ENCODE data around the gene SLC25A26. TPM values are rescaled to one million over a fixed set of nuclear protein-coding genes. Genes with fewer than 3 reads are reported as not detected.
A peak's percentile ranks its signal among the peaks of the same experiment; 100 is the strongest.

SLC25A26 gene
- total RNA-seq, 2 donors from 2014 or later, result 32.3 to 38.4 TPM

DNA sequence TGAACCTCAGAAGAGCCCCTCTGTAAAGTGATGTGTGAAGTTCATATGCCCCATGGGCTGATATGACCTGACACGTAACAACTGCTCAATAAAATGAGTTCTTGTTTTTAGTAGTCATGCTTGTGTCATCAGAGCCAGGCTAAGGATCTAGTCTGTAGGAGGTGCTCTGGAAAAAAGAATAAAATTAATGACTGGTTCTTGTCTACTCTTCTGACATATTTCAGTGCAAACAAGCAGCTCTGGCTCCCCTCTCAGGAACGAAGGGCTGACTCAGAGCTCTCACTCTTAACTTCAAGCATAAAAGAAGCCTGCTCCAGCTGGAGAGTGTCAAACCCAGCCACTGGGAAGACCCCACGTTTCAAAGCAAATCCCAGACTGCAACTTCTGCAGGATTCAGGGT lies 203.0 kb downstream of the SLC25A26 start:
- Mint-ChIP-seq H3K27me3 (ENCODE audit: low read depth) (no peaks in the 10 kb centered on the region), H3K36me3 (ENCODE audit: insufficient read depth in 2 of 2) (peaks cover 29 to 33% of the 10 kb centered on the region in 2 donors), H3K4me3 (no peak overlapping the region), H3K4me1 (ENCODE audit: low read depth) (peaks cover 5% of the 10 kb centered on the region), H3K9me3 (peaks cover 11 to 12% of the 10 kb centered on the region in 2 donors), H3K27ac (no peak overlapping the region)
- DNase-seq (no peak), ATAC-seq (replicated peaks in 1 of 2) (peak; percentile 24 to 84)

DNA sequence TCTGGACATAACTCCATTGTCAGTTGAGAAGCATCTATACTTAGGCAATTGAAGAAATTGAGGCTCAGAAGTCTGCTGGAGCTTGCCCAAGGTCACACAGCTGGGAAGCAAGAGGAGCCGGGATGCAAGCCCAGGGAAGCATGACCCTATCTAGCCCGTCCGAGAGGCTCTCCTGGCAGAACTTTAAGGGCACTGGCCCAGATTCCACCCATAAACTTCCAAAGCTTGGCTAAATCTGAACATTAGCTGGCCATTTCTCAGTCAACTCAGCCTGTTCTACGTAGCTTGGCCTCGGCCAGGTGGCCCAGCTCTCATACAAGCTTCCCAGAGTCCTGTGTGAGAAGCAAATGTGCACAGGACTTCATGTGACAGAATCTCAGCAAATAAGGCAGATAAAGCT lies 204.2 kb downstream of the SLC25A26 start:
- H3K36me3 Mint-ChIP-seq (ENCODE audit: insufficient read depth in 2 of 2), result peaks cover 23 to 30% of the 10 kb centered on the region in 2 donors
- H3K27me3 Mint-ChIP-seq (ENCODE audit: low read depth), result no peaks in the 10 kb centered on the region
- H3K4me3 Mint-ChIP-seq, result no peak overlapping the region
- ATAC-seq (replicated peaks in 1 of 2), result no peak
- H3K4me1 Mint-ChIP-seq (ENCODE audit: low read depth), result peaks cover 5% of the 10 kb centered on the region
- DNase-seq, result no peak
- no peak overlapping the region for H3K27ac Mint-ChIP-seq
- H3K9me3 Mint-ChIP-seq, result peaks cover 11% of the 10 kb centered on the region in 2 donors

DNA sequence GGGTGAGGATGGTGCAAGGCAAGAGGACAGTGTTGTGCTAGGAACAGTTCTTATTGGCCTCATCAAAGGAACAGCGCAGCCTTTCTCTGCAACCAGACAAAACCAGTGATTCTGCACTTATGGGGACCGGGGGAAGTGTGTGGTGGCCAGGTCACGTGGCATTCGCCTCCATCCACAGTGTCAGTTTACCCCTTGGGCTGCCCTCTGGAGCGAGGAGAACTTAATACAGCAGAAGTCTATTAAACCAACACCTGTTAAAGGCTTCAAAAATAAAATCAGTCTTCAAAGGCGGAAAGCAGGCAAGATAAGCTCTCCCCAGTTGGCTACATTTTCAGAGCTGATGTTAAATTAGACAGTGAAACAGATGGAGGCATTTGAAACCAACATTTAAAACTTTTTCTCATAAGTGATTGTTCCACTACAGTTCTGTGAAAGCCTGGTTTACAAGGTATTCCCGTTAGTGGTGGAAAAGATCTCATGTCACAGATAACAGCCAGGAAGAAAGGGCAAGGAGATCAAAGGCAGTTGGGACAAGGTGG lies 204.8 kb downstream of the SLC25A26 start:
- ATAC-seq (replicated peaks in 1 of 2) (no peak), DNase-seq (no peak)
- peaks cover 5% of the 10 kb centered on the region for H3K4me1 Mint-ChIP-seq (ENCODE audit: low read depth)
- H3K27me3 Mint-ChIP-seq (ENCODE audit: low read depth), result no peaks in the 10 kb centered on the region
- peaks cover 6 to 8% of the 10 kb centered on the region in 2 donors for H3K9me3 Mint-ChIP-seq
- H3K4me3 Mint-ChIP-seq, result no peak overlapping the region
- no peak overlapping the region for H3K27ac Mint-ChIP-seq
- H3K36me3 Mint-ChIP-seq (ENCODE audit: insufficient read depth in 2 of 2), result peaks cover 16 to 24% of the 10 kb centered on the region in 2 donors

DNA sequence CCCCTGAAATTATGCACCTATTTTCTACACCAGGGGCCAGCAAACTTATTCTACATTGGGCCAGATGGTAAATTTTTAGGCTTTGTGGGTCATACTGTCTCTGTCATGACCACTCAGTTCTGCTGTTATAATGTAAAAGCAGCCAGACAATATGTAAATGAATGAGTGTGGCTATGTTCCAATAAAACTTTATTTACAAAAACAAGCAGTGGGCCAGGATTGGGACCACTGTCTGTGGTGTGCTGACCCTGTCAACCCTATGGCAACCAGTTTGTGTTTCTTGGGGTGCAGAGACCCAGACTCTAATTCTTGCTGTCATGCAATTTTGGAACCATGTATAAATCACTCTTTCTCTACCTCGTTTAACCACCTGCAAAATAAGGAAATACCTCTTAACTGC lies 205.3 kb downstream of the SLC25A26 start:
- no peak for DNase-seq
- no peak for ATAC-seq (replicated peaks in 1 of 2)
- no peaks in the 10 kb centered on the region for H3K27me3 Mint-ChIP-seq (ENCODE audit: low read depth)
- H3K27ac Mint-ChIP-seq, result peak overlapping the region; percentile 21
- H3K4me3 Mint-ChIP-seq, result no peak overlapping the region
- H3K36me3 Mint-ChIP-seq (ENCODE audit: insufficient read depth in 2 of 2), result peaks cover 13 to 21% of the 10 kb centered on the region in 2 donors
- H3K4me1 Mint-ChIP-seq (ENCODE audit: low read depth), result peaks cover 5% of the 10 kb centered on the region
- peaks cover 5 to 7% of the 10 kb centered on the region in 2 donors for H3K9me3 Mint-ChIP-seq

DNA sequence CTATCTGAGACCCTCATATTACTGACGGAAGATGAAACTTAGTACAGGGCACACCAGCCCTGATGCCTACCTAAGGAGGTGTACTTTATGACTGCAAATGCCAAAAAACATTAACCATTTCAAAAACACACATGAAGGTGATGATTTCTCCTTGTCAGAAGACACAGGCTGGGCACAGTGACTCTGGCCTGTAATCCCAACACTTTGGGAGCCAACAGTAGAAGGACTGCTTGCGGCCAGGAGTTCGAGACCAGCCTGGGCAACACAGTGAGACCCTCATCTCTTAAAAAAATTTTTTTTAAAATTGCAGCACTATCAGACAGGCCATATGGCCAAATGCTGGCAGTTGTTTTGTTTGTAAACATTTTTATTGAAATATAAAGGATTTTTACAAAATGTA lies 206.6 kb downstream of the SLC25A26 start:
- Mint-ChIP-seq H3K4me3 (no peak overlapping the region), H3K27me3 (ENCODE audit: low read depth) (no peaks in the 10 kb centered on the region), H3K27ac (no peak overlapping the region), H3K9me3 (peaks cover 2 to 4% of the 10 kb centered on the region in 2 donors), H3K36me3 (ENCODE audit: insufficient read depth in 2 of 2) (peaks cover 7 to 11% of the 10 kb centered on the region in 2 donors), H3K4me1 (ENCODE audit: low read depth) (peaks cover 5% of the 10 kb centered on the region)
- no peak for DNase-seq
- ATAC-seq (replicated peaks in 1 of 2), result no peak

DNA sequence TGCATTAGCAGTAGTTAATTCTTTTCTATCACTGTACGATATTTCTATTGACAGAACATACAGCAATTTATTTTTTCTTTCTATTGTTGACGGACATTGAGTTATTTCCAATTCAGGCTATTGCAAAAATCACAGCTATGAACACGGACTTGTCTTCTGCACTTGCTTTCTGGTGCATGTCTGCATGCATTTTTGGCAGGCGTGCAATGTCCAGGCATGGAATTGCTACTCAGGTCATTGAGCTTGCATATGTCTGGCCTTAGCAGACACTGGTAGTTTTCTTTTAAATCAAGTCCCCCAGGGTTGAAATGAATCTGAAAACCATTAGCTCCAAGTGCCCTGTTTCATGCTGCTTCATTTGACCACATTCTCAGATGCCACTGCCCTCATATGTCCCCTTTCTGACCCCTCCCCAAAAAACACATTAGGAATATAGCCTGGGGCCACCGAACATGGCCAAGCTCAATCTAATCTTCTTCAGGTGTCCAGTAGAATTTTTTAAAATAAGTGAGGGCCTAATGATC lies 207.2 kb downstream of the SLC25A26 start:
- ATAC-seq (replicated peaks in 1 of 2) (no peak), DNase-seq (no peak)
- Mint-ChIP-seq H3K27ac (peak overlapping the region; percentile 68), H3K4me1 (ENCODE audit: low read depth) (peaks cover 5% of the 10 kb centered on the region), H3K9me3 (no peaks in the 10 kb centered on the region), H3K4me3 (no peak overlapping the region), H3K27me3 (ENCODE audit: low read depth) (no peaks in the 10 kb centered on the region), H3K36me3 (ENCODE audit: insufficient read depth in 2 of 2) (peaks cover 3 to 4% of the 10 kb centered on the region in 2 donors)

Other genes starting within 250 kb of the SLC25A26 start
- under 1 TPM; 0.41 to 0.67 TPM for gene MAGI1, start 182.1 kb upstream of the SLC25A26 start, total RNA-seq

All from activated T-cell treated with anti-CD3 and anti-CD28 coated beads, Interleukin-2, amount 50 U/mL, for 72 hours (primary cell).